A673 (cell line): ENCODE measurements around the gene LRRC42. TPM values are rescaled to one million over a fixed set of nuclear protein-coding genes. Genes with fewer than 3 reads are reported as not detected.

Experiments used
- BruUV-seq: library from RNA; stranded (reverse); fragments of 400-500 nt; replicated peaks from 2 replicates; lab custom pipeline; 2021; lab: Mats Ljungman, UMichigan
- CTCF ChIA-PET: fragments of 300-600 bp; sonication (Branson Sonifier 250); formaldehyde crosslinking; loops from one replicate; lab custom pipeline; 2022; ENCODE audit warnings: antibody characterized with exemption; lab: Charles Lee
- POLR2A ChIA-PET: fragments of 300-600 bp; sonication (Branson Sonifier 250); formaldehyde crosslinking; loops from one replicate; lab custom pipeline; 2022; ENCODE audit warnings: antibody characterized with exemption; ENCODE audit not compliant: low non-redundant PET; lab: Charles Lee
- DNase-seq: peaks from one replicate; pipeline ENCODE4 v3.0.0-alpha.2; 2015; ENCODE audit warnings: low spot score
- H3K27ac ChIP-seq: fragments of 200-600 bp; sonication (generic); 2 replicates; pipeline ENCODE4 v1.5.1; 2016; ENCODE audit warnings: mixed run types, low read depth, mild to moderate bottlenecking, mixed read lengths, antibody characterized with exemption, low read length; ENCODE audit not compliant: poor library complexity, severe bottlenecking
- H3K27me3 ChIP-seq: fragments of 200-600 bp; sonication (generic); replicated peaks from 2 replicates; pipeline ENCODE4 v1.6.1; 2017; ENCODE audit warnings: mixed run types, low read depth, mild to moderate bottlenecking, mixed read lengths, antibody characterized with exemption, low read length; ENCODE audit not compliant: insufficient read depth, poor library complexity
- H3K36me3 ChIP-seq: fragments of 200-600 bp; sonication (generic); 2 replicates; pipeline ENCODE4 v1.6.1; 2016; ENCODE audit warnings: mixed run types, mild to moderate bottlenecking, mixed read lengths, antibody characterized with exemption, low read length; ENCODE audit not compliant: insufficient read depth, poor library complexity, severe bottlenecking
- H3K4me1 ChIP-seq: fragments of 200-600 bp; sonication (generic); 2 replicates; pipeline ENCODE4 v1.6.1; 2017; ENCODE audit warnings: mixed run types, mild to moderate bottlenecking, mixed read lengths, antibody characterized with exemption, low read length; ENCODE audit not compliant: insufficient read depth, poor library complexity, severe bottlenecking
- H3K4me3 ChIP-seq: fragments of 200-600 bp; sonication (generic); 2 replicates; pipeline ENCODE4 v1.5.1; 2016; ENCODE audit warnings: low read depth, mixed run types, mild to moderate bottlenecking, mixed read lengths, low read length; ENCODE audit not compliant: poor library complexity, severe bottlenecking
- H3K9me3 ChIP-seq: fragments of 200-600 bp; sonication (generic); 2 replicates; pipeline ENCODE4 v1.6.1; 2016; ENCODE audit warnings: mixed run types, low read depth, mild to moderate bottlenecking, mixed read lengths, antibody characterized with exemption, low read length; ENCODE audit not compliant: poor library complexity, severe bottlenecking
- CTCF ChIP-seq: fragments of 300-800, 200-600 bp; sonication (generic); conservative IDR thresholded peaks from 2 replicates; pipeline ENCODE4 v1.5.1; 2017; ENCODE audit warnings: low read depth, mild to moderate bottlenecking, antibody characterized with exemption, low read length, moderate library complexity, mixed read lengths
- EZH2 ChIP-seq: fragments of 200-600 bp; sonication (generic); IDR thresholded peaks from 2 replicates; pipeline ENCODE4 v1.6.1; 2017; ENCODE audit warnings: borderline replicate concordance, low read depth, mild to moderate bottlenecking, mixed read lengths, antibody characterized with exemption, low read length; ENCODE audit not compliant: poor library complexity, severe bottlenecking
- intact Hi-C: fragments of 100-400 bp; cut with micrococcal nuclease; formaldehyde crosslinking; loops from one replicate; pipeline ENCODE4 v1.10.0; 2022; ENCODE audit not compliant: unreplicated experiment
- total RNA-seq: library from RNA; stranded (reverse); gene quantifications from 2 replicates; pipeline ENCODE4 v1.2.3, GENCODE V29; 2021

Gene LRRC42
- total RNA-seq, 1 experiment from 2014 or later, result 25.8 TPM

GRCh38 chr1:53943090-53943489 lies 3.1 kb upstream of the LRRC42 start:
- intact Hi-C loops, result no loop called here
- no peaks in the 10 kb centered on the region for H3K9me3 ChIP-seq
- H3K27me3 ChIP-seq, result no peaks in the 10 kb centered on the region
- H3K27ac ChIP-seq, result no peak overlapping the region
- no peak for DNase-seq
- BruUV-seq, result no TSS peak
- H3K4me3 ChIP-seq, result no peak overlapping the region
- no peak for TF ChIP-seq CTCF
- no peak for TF ChIP-seq EZH2
- H3K4me1 ChIP-seq, result peaks cover 4% of the 10 kb centered on the region
- H3K36me3 ChIP-seq, result peaks cover 4% of the 10 kb centered on the region
- ChIA-PET POLR2A (no interaction called here), CTCF (no interaction called here)

- Histone ChIP-seq H3K27ac (no peak overlapping the region), H3K4me3 (no peak overlapping the region), H3K4me1 (peaks cover 4% of the 10 kb centered on the region), H3K36me3 (peaks cover 4% of the 10 kb centered on the region), H3K27me3 (no peaks in the 10 kb centered on the region), H3K9me3 (no peaks in the 10 kb centered on the region)
- ChIA-PET POLR2A (no interaction called here), CTCF (no interaction called here)
- intact Hi-C loops, result no loop called here
- no peak for DNase-seq
- no peak for TF ChIP-seq CTCF
- no peak for TF ChIP-seq EZH2
- BruUV-seq, result no TSS peak
These were observed 2.6 kb upstream of the LRRC42 start for GRCh38 chr1:53943490-53944043.

GRCh38 chr1:53944469-53945182 lies 1.5 kb upstream of the LRRC42 start:
- BruUV-seq, result no TSS peak
- peaks cover 4% of the 10 kb centered on the region for H3K36me3 ChIP-seq
- no peak for DNase-seq
- no peaks in the 10 kb centered on the region for H3K9me3 ChIP-seq
- ChIA-PET POLR2A (no interaction called here), CTCF (interaction anchor here (1.1 kb wide), 1 partner anchor 66 kb away, joined by 4 read pairs; no protein-coding TSS in a partner anchor)
- H3K27ac ChIP-seq, result peak overlapping the region; percentile 78
- H3K4me3 ChIP-seq, result peak overlapping the region; percentile 63
- peaks cover 4% of the 10 kb centered on the region for H3K4me1 ChIP-seq
- TF ChIP-seq CTCF, result no peak
- TF ChIP-seq EZH2, result no peak
- intact Hi-C loops, result loop anchor here (5.0 kb wide), 1 partner anchor 67 kb away; no protein-coding TSS in a partner anchor
- no peaks in the 10 kb centered on the region for H3K27me3 ChIP-seq
